Suprapubic skin (tissue), 4 donors: ENCODE measurements around the gene C1S. TPM values are rescaled to one million over a fixed set of nuclear protein-coding genes. Genes with fewer than 3 reads are reported as not detected.

Experiments
- DNase-seq, 2 donors: peaks; one replicate each; pipeline ENCODE4 v3.0.0-alpha.2; 2019; ENCODE audit warnings: low spot score in 2 of 2
- H3K27ac ChIP-seq: fragments of 200-600 bp; sonication (generic); one replicate; pipeline ENCODE4 v1.5.1; 2019
- H3K27me3 ChIP-seq: fragments of 200-600 bp; sonication (generic); one replicate; pipeline ENCODE4 v1.5.1; 2019
- H3K36me3 ChIP-seq: fragments of 200-600 bp; sonication (generic); one replicate; pipeline ENCODE4 v1.5.1; 2019
- H3K4me1 ChIP-seq: fragments of 200-600 bp; sonication (generic); one replicate; pipeline ENCODE4 v1.5.1; 2019
- H3K4me3 ChIP-seq: fragments of 200-600 bp; sonication (generic); one replicate; pipeline ENCODE4 v1.5.1; 2019; ENCODE audit warnings: mild to moderate bottlenecking
- H3K9me3 ChIP-seq: fragments of 200-600 bp; sonication (generic); one replicate; pipeline ENCODE4 v1.5.1; 2019
- EP300 ChIP-seq: sonication (generic); formaldehyde crosslinking; IDR thresholded peaks from one replicate; pipeline ENCODE4 v1.6.1; 2017; ENCODE audit warnings: antibody characterized with exemption
- POLR2A ChIP-seq, 2 donors: fragments of 450-650 bp; IDR thresholded peaks; one replicate each; pipeline ENCODE4 v1.6.1; 2017; ENCODE audit warnings: antibody characterized with exemption in 2 of 2, mild to moderate bottlenecking in 2 of 2, moderate library complexity in 2 of 2
- POLR2AphosphoS5 ChIP-seq, 3 donors: sonication (generic); formaldehyde crosslinking; IDR thresholded peaks; one replicate each; pipeline ENCODE4 v1.6.1; 2017; ENCODE audit warnings: antibody characterized with exemption in 3 of 3
- WGBS: methylation state at CpG from one replicate; pipeline ENCODE4 v1.1.5; 2018; 5-methylcytosine and 5-hydroxymethylcytosine counted together
- total RNA-seq, 4 donors: library from RNA; depleted of rRNA; stranded (reverse); fragments of >200 nt; gene quantifications; one replicate each; pipeline ENCODE4 v1.1.0, GENCODE V29; 2016
- TF ChIP-seq, protein P1 (sequence below), 2 donors: fragments of 200-600 bp in 1 of 2; fragments of 450-650 bp in 1 of 2; sonication (generic) in 1 of 2; IDR thresholded peaks; one replicate each; pipeline ENCODE4 v1.5.1; 2016 to 2019; ENCODE audit warnings: antibody characterized with exemption in 2 of 2, mild to moderate bottlenecking in 1 of 2, moderate library complexity in 1 of 2

The C1S gene
- total RNA-seq, 4 donors from 2014 or later, result 62.6 to 99.6 (median 65.6) TPM

DNA sequence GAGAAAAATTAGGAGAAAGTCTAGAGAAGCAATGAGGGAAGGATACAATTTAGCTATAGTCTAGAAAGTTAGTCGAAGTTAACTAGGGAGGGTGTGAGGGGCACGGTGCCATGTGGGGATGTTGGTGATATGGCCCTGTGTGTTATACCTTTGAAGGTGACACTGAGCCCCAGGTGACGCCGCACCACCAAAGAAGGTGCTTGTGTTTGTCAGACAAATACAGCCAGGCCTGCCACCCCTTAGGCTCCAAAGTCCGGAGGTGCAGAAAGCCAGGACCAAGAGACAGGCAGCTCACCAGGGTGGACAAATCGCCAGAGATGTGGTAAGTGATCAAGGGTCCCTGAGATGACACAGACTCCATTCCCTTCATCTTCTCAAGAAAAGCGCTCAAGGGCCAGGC is 1.1 kb downstream of the C1S start:
- no peak for DNase-seq
- no peak for TF ChIP-seq POLR2AphosphoS5 (IDR thresholded peaks at IDR 0.05)
- no peak for TF ChIP-seq POLR2A (IDR thresholded peaks at IDR 0.05)
- no peak for TF ChIP-seq EP300
- TF ChIP-seq, protein P1, sequence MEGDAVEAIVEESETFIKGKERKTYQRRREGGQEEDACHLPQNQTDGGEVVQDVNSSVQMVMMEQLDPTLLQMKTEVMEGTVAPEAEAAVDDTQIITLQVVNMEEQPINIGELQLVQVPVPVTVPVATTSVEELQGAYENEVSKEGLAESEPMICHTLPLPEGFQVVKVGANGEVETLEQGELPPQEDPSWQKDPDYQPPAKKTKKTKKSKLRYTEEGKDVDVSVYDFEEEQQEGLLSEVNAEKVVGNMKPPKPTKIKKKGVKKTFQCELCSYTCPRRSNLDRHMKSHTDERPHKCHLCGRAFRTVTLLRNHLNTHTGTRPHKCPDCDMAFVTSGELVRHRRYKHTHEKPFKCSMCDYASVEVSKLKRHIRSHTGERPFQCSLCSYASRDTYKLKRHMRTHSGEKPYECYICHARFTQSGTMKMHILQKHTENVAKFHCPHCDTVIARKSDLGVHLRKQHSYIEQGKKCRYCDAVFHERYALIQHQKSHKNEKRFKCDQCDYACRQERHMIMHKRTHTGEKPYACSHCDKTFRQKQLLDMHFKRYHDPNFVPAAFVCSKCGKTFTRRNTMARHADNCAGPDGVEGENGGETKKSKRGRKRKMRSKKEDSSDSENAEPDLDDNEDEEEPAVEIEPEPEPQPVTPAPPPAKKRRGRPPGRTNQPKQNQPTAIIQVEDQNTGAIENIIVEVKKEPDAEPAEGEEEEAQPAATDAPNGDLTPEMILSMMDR (IDR thresholded peaks at IDR 0.05), result no peak
- WGBS, result 87% methylated on average over 7 of the region's 7 CpGs
- Histone ChIP-seq H3K36me3 (no peaks in the 10 kb centered on the region), H3K27me3 (no peaks in the 10 kb centered on the region), H3K27ac (peak overlapping the region; percentile 82), H3K4me1 (peaks cover 25% of the 10 kb centered on the region), H3K9me3 (no peaks in the 10 kb centered on the region), H3K4me3 (peak overlapping the region; percentile 42)

DNA sequence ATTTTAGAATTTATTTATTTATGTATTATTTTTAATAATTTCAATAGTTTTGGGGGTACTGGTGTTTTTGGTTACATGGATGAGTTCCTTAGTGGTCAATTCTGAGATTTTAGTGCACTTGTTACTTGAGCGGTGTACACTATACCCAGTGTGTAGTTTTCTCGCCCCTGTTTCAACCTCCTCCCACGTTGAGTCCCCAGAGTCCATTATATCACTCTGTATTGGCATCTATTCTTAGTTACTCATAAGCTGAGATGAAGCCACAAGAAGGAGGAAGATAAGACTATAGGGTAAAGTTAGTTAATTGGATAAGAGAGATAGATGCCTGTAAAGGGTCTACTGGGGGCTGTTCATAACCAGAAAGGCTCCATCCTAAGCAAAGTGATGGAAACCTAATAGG is 4.0 kb downstream of the C1S start:
- TF ChIP-seq POLR2AphosphoS5 (IDR thresholded peaks at IDR 0.05) (no peak), POLR2A (IDR thresholded peaks at IDR 0.05) (no peak), EP300 (no peak)
- TF ChIP-seq, protein P1 (IDR thresholded peaks at IDR 0.05), result no peak
- peaks cover 48% of the 10 kb centered on the region for H3K4me1 ChIP-seq
- H3K4me3 ChIP-seq, result no peak overlapping the region
- 72% methylated on average over 3 of the region's 3 CpGs for WGBS
- peaks cover 3% of the 10 kb centered on the region for H3K36me3 ChIP-seq
- H3K9me3 ChIP-seq, result no peaks in the 10 kb centered on the region
- no peak for DNase-seq
- no peaks in the 10 kb centered on the region for H3K27me3 ChIP-seq
- no peak overlapping the region for H3K27ac ChIP-seq

DNA sequence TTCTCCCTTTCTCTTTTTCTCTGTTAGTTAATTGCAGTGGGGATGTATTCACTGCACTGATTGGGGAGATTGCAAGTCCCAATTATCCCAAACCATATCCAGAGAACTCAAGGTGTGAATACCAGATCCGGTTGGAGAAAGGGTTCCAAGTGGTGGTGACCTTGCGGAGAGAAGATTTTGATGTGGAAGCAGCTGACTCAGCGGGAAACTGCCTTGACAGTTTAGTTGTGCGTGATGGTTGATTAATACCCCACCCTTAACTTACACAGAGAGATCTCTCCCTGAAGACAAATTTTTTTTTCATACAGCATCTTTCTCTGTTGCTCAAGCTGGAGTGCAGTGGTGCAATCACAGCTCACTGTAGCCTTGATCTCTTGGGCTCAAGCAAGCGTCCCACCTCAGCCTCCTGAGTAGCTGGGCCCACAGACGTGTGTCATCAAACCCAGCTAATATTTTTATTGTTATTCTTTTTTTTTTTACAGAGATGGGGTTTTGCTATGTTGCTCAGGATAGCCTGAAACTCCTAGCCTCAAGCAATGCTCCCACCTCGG is 4.6 kb downstream of the C1S start:
- no peaks in the 10 kb centered on the region for H3K27me3 ChIP-seq
- 85% methylated on average over 7 of the region's 7 CpGs for WGBS
- DNase-seq, result no peak
- peaks cover 9% of the 10 kb centered on the region for H3K36me3 ChIP-seq
- no peaks in the 10 kb centered on the region for H3K9me3 ChIP-seq
- no peak overlapping the region for H3K4me3 ChIP-seq
- no peak for TF ChIP-seq POLR2AphosphoS5 (IDR thresholded peaks at IDR 0.05)
- no peak for TF ChIP-seq EP300
- TF ChIP-seq, protein P1 (IDR thresholded peaks at IDR 0.05), result no peak
- TF ChIP-seq POLR2A (IDR thresholded peaks at IDR 0.05), result no peak
- no peak overlapping the region for H3K27ac ChIP-seq
- H3K4me1 ChIP-seq, result peaks cover 43% of the 10 kb centered on the region

DNA sequence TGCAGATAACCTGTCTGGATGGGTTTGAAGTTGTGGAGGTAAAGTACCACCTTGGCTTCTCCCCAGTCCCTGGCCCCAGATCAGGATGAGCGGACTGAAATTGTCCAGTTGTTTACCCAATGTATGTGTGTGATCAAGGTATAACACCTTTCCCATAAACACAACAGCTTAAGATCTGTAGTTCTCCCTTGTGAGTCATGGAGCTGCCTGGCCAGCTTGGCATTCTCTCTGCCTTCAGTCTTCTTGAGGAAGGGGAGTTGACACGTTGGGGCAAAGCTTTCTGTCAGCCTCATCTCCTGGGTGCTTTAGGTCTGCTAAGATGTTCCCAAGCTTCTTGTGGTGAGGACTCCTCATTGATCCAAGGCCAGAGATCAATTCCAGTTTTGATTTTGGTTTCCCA is 6.1 kb downstream of the C1S start:
- Histone ChIP-seq H3K4me1 (peaks cover 35% of the 10 kb centered on the region), H3K4me3 (no peak overlapping the region), H3K9me3 (no peaks in the 10 kb centered on the region), H3K27me3 (no peaks in the 10 kb centered on the region), H3K36me3 (peaks cover 15% of the 10 kb centered on the region), H3K27ac (peak overlapping the region; percentile 60)
- WGBS, result 51% methylated on average over 2 of the region's 2 CpGs
- TF ChIP-seq POLR2AphosphoS5 (IDR thresholded peaks at IDR 0.05) (no peak), POLR2A (IDR thresholded peaks at IDR 0.05) (no peak), EP300 (no peak)
- TF ChIP-seq, protein P1 (IDR thresholded peaks at IDR 0.05), result no peak
- DNase-seq, result no peak

DNA sequence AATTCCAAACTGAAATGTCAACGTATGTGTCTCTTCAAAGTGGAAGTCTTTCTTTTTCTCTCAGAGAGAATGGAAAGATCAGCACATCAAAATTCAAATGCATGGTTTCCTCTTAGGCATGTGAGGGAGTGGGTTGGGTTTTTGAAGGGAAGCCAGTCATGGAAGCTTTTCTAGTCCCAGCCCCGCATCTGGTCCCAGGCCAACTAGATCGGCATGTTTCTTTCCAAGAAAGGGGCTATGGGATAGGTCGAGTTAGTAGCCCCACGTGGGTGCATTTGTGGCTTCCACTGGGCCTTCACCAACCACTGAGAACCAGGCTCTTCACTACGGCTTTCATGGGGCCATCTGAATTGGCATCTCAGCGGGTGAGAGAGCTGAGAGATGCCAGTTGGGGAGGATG is 6.6 kb downstream of the C1S start:
- H3K4me3 ChIP-seq, result no peak overlapping the region
- H3K27me3 ChIP-seq, result no peaks in the 10 kb centered on the region
- no peak for DNase-seq
- WGBS, result 71% methylated on average over 7 of the region's 7 CpGs
- TF ChIP-seq EP300 (no peak), POLR2A (IDR thresholded peaks at IDR 0.05) (no peak), POLR2AphosphoS5 (IDR thresholded peaks at IDR 0.05) (no peak)
- TF ChIP-seq, protein P1 (IDR thresholded peaks at IDR 0.05), result no peak
- H3K27ac ChIP-seq, result peak overlapping the region; percentile 60
- peaks cover 35% of the 10 kb centered on the region for H3K4me1 ChIP-seq
- no peaks in the 10 kb centered on the region for H3K9me3 ChIP-seq
- peaks cover 15% of the 10 kb centered on the region for H3K36me3 ChIP-seq
